GM21390 (cell line): ENCODE data around the gene ABCC11.
"Not testable (repeated sequence)": the region's sequence is repeated elsewhere in the genome, so short reads cannot be mapped to it uniquely, and the experiment has no call there.

Experiments used
- ATAC-seq: cut with Tn5 transposase; IDR thresholded peaks from one replicate; pipeline ENCODE4 v1.9.1; 2021; ENCODE audit not compliant: unreplicated experiment

ABCC11 gene

GRCh38 chr16:48204825-48205151 is 42.6 kb downstream of the ABCC11 start:
- ATAC-seq = no peak

DNA sequence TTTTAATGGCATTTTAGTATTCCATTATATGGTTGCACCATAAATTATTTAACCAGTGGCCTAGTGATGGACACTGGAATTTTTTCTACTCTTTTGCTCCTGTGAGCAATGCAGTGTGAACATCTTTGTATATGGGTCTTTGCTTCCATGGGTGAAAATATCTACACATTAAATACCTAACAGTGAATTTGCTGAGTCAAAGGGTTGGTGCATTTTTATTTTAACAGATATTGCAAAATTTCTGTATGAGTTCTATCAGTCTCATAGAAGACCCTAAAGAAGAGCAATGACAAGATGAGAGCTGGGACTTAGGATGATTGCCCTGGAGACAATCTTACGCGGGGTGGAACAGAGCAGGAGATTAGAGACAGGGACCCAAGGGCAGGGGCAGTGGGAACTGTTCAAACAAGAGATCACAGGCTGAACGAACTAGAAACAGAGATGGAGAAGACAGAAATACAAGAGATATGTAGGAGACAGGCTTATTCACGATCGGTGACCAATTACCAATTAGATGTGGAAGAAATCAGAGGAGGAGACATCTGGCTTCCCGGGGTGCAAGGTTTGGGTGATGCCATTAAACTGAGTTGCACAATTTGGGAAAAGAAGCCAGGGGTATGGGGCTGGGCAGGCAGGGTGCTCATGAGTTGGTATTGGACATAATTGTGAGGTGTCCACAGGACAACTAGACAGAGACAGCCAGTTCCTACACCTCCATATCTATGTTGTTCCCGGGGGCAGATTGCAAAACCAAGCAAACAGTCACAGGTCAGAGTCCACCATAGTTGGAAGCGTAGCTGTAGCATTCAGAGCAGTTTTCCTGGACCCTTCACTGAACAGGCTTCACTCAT is 43.1 kb downstream of the ABCC11 start:
- ATAC-seq = no peak

DNA sequence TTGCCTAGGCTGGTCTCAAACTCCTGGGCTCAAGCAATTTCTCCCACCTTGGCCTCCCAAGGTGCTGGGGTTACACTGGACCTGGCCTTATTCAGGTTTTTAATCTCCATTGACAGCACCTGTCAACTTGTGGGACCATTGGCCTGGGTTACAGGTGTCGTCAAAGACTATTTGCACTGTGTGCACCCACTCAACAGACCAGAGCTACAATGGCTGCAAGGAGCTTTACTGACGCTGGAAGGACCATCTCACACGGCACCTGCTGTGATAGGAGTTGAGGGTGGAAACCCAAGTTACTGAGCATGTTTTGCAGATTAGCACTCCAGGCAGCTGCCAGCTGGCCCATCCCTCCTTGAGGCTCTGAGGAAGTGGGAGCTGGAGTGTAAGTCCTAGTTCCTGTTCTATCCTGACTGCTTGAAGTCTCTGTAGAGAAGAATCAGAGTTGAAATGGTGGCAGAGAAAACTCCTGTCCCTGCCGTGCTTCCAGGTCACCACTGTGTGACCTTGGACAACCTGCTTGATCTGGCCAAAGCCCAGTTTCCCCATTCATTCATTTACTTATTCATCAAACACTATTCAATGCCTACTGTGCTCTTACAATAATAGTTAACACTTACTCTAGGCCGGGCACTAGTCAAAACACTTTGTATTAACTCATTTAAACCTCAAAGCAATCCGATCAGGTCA is 45.7 kb downstream of the ABCC11 start:
- ATAC-seq = no peak

GRCh38 chr16:48197294-48197693 is 50.0 kb downstream of the ABCC11 start:
- no peak for ATAC-seq

DNA sequence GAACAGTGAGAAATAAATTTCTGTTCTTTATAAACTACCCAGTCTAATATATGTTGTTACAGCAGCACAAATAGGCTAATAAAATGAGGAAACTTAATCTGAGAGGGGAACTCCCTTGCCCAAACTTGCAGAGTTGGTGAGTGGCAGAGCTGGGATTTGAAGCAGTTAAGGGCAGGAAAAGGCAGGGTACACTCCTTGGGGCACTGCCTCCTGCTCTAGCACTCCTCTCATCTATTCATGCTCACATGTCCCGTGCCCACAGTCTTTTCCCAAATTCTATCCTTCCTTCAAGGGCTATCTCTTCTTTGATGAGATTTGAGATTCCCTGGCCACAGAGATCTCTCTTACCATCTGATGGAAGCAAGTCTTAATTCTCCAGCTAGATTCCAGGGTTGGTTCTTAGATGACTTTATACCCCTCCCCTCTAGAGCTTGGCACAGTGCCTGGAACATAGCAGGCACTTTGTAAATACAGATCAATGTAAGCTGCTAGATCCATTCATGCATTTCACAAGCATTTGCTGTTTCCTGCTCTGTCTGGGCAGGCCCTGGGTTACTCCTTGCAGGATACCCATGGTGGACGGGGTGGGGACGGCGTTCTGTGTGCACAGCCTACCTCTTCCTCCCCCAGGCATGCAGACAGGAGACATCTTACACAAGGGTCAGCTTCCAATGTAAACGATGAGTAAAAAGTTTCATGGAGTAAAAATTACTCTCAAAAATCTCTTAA is 52.3 kb downstream of the ABCC11 start:
- ATAC-seq = no peak

DNA sequence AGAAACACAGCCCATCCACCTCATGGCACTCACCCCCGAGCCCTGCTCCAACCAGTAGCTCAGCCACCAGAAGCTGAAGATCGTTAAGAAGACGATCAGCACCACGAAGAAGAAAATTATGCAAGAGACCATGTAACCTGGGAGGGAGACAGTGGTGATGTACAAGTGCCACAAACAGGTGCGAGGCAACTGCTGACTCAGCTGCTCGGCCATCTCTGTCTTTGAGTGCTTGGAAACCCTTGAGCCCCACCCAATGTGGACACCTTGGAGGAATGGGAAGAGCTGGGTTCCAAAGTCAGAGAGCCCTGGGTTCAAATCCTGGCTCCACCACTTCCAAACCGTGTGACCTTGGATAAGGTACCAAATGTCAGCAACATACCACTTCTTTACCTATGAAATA is 53.5 kb downstream of the ABCC11 start:
- ATAC-seq = no peak

- ATAC-seq = peak; percentile 91
Measured at GRCh38 chr16:48188449-48189102, 58.8 kb downstream of the ABCC11 start.

DNA sequence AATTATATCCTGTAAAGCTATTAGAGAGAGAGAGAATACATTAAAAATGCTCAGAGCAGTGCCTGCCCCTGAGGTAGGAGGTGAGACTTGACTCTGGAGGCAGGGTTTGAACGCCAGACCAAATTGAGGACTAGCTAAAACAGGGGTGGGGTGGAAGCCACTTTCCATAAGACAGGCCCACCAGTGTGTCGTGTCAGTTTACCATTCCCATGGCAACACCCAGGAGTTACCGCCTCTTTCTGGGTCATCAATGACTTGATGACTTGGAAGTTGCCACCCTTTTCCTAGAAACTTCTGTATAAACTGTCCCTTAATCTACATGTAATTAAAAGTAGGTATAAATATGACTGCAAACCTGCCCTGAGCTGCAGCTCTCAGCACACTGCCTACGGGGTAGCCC is 59.6 kb downstream of the ABCC11 start:
- no peak for ATAC-seq

GRCh38 chr16:48184681-48185080 is 62.7 kb downstream of the ABCC11 start:
- ATAC-seq = no peak

- ATAC-seq = no peak
Measured at GRCh38 chr16:48182979-48183537, 64.3 kb downstream of the ABCC11 start.

DNA sequence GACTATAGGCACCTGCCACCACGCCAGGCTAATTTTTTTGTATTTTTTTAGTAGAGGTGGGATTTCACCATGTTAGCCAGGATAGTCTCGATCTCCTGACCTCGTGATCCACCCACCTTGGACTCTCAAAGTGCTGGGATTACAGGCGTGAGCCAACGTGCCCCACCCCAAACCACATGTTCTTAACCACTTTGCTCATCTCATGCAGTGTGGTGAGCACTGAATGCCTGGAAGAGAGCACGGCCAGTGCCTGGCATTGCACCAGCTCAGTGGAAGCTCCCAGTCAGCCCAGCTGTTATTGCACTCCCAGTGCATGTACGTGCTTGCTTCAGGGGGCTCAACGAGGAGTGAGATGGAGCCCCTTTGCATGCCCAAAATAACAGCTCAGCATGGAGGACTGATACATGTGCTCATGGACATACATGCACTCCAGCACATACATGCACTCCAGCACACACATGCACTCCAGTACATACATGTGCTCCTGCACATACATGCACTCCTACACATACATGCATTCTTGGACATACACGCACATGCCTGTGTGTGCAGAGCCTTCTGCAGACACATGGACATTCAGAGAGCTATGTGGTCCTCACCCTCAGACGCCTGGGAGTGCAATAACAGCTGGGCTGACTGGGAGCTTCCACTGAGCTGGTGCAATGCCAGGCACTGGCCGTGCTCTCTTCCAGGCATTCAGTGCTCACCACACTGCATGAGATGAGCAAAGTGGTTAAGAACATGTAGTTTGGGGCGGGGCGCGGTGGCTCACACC is 65.4 kb downstream of the ABCC11 start:
- ATAC-seq = not testable (repeated sequence)

DNA sequence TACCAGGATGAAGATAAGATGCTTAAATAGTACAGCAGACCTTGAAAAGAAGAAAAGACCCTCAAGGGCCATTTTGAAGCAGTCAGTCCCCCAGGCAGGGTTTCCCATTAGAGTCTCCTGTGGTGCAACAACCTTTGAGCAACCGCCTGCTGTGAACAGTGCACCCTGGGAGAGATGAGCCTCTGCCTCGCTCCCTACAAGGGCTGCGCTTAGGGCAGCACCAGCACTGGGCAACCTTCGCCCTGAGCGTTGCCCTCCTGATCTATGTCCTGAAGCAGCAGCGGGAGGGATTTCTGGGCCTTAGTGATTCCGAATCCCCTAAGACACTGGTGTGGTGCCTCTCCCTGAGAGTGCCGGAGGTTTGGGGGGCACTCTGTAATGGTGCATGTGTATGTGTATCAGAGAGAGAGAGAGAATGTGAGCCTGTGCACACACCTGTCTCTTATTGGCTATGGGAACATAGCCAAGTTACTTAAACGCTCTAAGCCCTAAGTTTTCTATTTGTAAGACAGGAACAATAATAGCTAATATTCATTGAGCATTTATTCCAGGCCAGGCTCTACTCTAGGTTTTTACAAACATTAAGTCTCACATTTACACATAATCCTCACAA is 66.4 kb downstream of the ABCC11 start:
- no peak for ATAC-seq

GRCh38 chr16:48176635-48177408 is 70.5 kb downstream of the ABCC11 start:
- no peak for ATAC-seq

DNA sequence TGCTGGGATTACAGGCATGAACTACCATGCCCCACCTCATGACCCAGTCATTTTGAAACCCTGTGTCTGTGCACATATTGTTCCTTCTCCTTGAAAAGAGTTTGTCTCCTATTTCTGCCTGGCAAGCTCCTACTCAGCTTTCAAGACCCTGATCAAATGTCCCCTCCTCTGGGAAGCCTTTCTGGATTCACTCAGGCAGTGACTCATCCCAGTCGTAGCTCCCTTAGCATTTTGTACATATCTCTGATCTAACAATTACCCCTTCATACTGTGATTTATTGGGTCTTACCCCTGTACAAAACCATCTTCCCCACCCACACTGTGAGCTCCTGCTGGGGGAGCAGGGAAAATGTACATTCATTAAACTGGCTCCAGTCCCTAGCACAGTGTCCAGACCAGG is 73.5 kb downstream of the ABCC11 start:
- ATAC-seq = no peak

- no peak for ATAC-seq
Measured at GRCh38 chr16:48172682-48173081, 74.7 kb downstream of the ABCC11 start.

DNA sequence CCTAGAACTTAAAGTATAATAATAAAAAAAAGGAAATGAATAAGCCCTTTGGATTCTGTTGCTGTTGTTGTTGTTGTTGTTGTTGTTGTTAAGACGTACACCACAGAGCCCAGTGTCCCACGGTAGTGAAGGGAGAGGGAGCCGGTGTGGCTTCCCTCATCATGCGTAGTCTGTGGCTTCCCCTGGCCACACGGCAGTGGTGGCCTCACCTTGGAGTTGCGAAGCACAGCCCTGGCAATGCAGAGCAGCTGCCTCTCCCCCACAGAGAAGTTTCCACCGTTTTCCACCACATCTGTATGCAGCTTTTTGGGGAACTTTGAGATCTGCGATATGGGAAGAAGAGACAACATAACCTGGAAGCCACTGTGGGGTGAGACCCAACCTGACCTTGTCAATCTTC is 77.4 kb downstream of the ABCC11 start:
- no peak for ATAC-seq

- no peak for ATAC-seq
Measured at GRCh38 chr16:48168075-48168474, 79.3 kb downstream of the ABCC11 start.

DNA sequence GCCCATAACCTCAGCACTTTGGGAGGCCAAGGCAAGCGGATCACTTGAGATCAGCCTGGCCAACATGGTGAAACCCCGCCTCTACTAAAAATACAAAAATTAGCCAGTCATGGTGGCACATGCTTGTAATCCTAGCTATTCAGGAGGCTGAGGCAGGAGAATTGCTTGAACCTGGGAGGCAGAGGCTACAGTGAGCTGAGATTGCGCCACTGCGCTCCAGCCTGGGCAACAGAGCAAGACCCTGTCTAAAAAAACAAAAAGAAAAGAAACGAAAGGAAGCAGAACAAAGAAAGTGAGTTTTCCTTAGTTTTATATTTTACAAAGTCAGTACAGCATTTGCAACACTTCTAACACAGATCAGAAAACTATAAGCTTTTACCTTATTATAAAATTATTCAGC is 80.7 kb downstream of the ABCC11 start:
- ATAC-seq = not testable (repeated sequence)

DNA sequence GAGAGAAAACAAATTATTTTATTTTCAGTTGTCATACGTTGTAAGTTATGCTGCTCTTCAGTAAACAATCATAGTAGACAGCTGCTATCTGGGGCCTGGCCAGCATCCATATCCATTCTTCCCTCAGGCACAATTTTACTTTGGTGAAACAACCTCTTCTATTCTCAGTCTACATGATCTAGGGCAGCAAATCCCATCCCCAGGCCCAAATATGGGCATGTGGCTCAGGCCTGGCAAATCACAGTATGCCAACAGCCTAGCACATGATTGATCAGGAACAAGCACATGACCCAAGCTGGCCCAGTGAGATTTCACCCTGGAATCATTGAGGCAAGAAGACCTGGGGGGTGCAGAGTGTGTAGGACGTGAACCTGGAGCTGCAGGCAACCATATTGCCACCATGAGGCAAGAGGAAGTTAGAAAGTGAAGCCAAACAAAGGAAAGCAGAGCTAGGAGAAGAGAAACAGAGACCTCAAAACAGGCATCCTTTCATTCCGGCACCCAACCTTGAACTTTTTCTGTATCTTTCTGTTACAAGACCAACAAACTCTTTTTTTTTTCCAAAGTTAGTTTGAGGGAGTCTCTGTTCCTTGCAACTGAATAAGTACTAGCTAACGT is 81.3 kb downstream of the ABCC11 start:
- no peak for ATAC-seq
